DMS53 treated with DMSO at 0.1 percent for 48 hours (cell line): Measurements from ENCODE around the gene ZPBP.
A peak's percentile ranks its signal among the peaks of the same experiment; 100 is the strongest.

Experiments
- DNase-seq: peaks from one replicate; lab custom pipeline; 2025; ENCODE audit not compliant: unreplicated experiment; lab: John Stamatoyannopoulos, UW

Gene ZPBP

DNA sequence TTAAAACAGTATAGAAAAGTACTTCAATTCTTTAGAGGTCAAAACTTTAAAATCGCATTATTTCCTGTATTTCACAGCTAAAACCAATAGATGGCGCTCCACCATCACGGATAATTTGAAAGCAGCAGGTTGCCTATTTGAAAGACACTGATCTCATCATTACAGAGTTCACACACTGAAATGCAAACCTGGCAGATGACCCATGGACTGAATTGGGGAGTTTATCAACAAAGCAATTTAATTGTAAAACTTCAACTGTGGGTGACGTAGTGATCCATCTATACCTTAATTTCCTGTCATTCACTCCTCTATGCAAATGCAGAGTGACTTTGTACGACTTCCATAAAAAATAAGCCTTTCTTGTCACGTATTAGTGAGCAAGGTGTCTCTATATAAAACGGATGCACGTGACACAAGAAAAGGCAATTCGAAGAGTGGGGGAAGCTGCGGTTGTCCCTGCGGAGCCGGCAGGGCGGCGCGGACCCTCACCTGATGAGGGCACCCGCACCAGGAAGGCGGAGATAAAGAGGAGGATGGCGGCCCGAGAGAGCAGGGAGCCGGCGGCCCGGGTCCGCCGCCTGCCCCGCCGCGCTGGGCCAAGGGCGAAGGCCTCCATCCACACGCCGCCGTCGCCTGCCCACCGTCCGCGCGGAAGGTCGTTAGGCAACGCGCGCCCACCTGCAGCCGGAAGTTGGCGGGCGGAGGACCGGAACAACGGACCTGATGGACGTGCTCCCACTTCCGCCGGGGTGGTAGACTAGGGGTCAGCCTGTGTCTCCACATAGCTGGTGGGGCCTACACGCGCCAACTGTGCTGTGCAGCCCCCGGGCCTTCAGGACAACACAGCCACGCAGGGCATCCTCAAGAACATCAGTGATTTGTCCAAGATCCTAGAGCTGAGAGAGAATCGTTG, at the start of gene ZPBP:
Gene ZPBP (minus strand): TSS at position 668 of the 913 bp plus-strand sequence. CDS start 52 bp downstream, at position 616.
- peak; percentile 61 for DNase-seq

DNA sequence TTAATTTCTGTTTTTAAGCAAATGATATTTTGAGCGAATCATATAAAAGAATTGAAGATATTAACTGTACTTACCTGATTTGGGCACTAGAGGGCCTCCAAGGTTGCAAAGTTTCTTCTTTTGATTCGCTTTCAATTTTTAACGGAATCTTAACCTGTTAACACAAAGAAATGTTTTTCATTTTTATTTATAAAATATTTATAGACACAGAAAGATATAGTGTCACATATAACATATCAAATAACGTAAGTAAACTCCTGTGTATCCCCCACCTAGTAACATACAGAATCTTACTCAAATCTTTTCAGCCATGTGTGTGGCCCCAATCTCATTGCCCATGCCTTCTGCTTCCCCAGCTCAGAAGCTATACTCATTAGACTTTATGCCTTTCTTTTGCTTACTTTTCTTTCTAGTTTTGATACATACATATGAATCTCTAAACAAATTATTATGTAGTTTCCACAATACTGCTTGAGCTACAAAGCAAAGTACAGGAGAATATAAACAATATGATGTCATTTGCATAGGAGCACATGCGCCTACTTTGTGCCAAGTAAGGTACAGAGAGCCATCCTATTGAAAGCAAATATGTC, 49.5 kb upstream of the ZPBP start:
- DNase-seq: peak; percentile 10

DNA sequence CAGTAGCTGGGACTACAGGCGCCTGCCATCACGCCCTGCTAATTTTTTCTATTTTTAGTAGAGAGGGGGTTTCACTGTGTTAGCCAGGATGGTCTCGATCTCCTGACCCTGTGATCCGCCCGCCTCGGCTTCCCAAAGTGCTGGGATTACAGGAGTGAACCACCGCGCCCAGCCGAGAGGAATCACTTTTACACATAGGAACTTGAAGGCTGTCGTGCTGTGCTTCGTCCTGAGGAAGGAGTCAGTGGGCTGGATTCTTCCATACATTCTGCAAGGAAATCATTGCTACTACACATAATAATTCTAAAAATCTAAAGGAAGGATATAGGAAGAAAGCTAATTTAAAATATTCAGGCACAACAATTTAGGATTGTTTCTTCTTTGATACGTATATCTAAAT, 48.8 kb upstream of the ZPBP start:
- no peak for DNase-seq

GRCh38 chr7:50141131-50141530, 48.1 kb upstream of the ZPBP start:
- no peak for DNase-seq

DNA sequence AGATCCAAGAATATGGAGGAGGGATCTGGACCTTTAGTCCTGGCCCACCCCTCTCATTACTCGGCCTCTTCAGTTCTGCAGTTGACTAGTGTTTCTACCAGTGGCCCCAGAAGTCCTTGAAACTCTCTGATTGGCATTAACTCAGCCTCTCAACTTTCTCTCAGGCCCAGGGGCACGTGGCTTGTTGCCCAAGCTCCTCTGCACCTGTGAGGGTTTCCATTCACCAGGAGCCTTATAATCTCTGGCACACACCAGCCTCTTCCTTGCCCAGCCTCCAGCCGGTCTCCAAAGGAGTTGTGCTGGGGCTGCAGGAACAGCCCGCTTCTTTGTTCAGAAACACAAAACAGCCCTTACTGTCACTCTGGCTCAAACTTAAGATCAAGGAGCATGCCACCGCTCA, 47.6 kb upstream of the ZPBP start:
- DNase-seq: no peak

DNA sequence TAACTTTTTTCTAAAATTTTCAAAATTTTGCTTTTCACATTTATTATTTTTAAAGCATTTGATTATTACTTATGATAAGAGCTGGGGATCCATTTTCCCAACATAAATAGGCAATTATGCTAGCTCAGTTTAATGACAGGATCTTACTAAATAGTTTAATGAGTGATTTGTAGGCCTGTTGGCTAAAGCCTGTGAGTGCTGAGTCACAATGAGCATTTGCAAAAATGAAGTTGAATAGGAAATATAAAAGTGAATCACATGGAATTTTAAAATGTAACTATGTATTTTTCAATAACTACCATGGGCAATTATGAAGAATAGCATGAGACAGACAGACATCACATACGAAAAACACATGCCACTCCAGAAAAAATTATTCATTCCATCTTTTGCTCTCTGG, 45.1 kb upstream of the ZPBP start:
- DNase-seq: no peak

DNA sequence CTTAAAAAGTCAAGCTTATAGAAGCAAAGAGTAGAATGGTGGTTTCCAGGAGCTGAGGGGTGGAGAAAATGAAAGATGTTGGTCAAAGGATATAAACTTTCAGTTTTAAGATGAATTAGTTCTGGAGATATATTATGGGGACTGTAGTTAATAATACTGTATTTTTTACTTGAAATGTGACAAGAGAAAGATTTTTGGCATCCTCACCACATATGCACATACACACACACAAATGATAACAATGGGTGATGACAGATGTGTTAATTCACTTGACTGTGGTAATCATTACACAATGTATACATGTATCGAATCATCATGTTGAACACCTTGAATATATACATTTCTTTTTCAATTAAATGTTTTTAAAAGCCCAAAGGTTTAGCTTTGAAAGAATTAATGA, 32.7 kb upstream of the ZPBP start:
- no peak for DNase-seq

- DNase-seq: no peak
Observed at GRCh38 chr7:50121286-50121685, 28.2 kb upstream of the ZPBP start.

DNA sequence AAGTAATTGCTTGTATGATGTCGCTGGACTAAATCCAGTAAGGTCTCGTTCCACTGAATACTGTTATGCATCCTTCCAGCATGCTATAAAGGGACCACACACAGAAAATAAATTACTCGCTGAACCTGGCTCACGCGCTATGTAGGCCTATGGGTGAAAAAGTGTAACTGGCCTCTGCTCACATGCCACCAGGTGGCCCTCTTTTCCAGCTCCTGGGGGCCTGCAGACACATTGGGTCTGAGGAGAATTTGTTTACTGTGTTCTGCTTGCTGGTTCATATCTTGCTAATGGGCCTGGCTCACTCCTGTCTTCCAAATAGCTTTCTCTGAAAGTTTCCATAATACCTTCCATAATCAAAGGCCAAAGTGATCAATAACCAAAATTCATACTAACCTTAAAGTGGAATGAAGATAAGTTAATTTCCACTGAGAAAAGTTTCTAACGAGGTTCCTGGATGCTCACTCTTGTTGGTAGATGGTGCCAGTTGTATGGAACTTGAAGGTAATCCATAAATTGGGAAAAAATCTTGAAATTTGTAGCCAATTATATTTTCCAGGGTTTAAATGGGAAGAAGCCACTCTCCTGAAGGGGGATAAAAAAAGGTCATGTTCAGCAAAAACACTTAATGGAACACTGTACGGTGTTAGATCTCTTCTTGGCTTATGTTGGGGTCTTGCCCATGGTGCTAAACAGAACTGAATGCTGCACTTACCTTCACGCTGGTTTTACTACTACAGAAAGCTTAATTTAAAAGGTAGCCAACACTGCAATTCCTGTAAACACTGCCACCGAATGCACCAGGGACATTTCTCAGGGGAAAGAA, 27.0 kb upstream of the ZPBP start:
- no peak for DNase-seq

DNA sequence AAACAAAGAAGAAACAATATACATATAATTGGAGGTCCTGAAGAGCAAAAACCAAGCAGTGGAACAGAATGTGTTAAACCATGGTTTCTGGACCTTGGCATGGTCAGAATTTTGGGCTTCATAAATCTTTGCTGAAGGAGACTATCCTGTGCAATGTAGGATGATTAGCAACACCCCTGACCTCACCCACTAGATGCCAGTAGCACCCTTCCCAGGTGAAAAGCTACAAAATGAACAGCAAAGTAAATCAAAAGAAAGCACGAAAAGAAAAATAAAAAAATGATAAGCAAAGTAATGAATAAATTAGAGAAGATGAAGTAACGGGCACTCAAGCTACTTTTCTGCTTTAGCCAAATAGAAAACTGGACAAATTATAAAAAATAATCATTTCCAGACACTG, 19.2 kb upstream of the ZPBP start:
- DNase-seq: no peak

DNA sequence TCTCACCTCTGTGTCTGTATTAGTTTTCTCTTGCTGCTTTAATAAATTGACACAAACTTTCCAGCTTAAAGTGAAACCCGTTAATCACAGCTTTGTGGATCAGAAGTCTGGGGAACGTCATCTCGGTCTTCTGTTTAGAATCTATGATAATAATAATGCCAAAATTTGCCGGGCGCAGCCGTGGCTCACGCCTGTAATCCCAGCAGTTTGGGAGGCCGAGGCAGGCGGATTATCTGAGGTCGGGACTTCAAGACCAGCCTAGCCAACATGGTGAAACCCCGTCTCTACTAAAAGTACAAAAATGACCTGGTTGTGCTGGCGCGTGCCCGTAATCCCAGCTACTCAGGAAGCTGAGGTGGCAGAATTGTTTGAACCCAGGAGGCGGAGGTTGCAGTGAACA, 8.8 kb upstream of the ZPBP start:
- DNase-seq: no peak

DNA sequence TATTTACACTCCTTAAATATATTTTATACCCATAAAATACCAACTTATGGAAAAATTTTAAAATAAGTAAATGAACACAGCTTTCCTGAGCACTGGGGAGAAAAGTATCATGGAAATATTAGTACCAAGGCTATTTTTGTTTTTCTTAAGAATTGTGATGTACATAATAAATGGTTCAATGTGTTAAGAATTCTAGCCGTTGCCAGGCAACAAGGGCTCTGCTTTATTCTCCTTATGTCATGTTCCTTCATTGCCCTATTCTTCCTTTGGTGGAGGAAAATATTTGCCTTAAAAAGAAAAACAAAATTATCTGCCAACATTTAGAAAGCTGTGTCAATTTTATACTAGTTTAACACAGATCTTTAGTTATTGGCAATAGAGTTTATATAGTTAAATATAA, 2.6 kb upstream of the ZPBP start:
- no peak for DNase-seq

GRCh38 chr7:50088463-50089129, 4.5 kb downstream of the ZPBP start:
- DNase-seq: no peak

GRCh38 chr7:50085344-50085743, 7.7 kb downstream of the ZPBP start:
- no peak for DNase-seq

- no peak for DNase-seq
Observed at GRCh38 chr7:50073093-50073492, 20.0 kb downstream of the ZPBP start.

GRCh38 chr7:50069613-50070012, 23.4 kb downstream of the ZPBP start:
- DNase-seq: no peak

GRCh38 chr7:50068850-50069551, 24.0 kb downstream of the ZPBP start:
- peak; percentile 70 for DNase-seq

DNA sequence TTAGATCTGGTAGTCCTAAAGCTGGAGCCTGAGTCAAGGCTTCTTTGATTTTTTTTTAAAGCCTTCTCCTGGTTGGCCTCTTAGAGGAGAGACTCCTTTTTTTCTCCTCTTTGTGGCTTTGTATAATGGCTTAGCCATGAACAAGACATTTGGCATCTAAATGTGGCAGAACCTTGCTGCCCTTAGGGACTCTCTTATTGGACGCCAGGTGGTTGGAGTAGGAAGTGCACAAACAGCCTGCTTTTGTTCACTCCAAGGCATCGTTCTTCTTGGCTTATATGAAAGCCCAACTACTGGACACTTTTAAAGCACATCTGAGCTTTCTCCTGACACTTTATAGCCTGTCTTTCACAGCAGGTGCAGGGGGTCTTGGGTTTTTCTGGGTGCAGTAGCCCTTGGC, 25.0 kb downstream of the ZPBP start:
- peak; percentile 69 for DNase-seq

DNA sequence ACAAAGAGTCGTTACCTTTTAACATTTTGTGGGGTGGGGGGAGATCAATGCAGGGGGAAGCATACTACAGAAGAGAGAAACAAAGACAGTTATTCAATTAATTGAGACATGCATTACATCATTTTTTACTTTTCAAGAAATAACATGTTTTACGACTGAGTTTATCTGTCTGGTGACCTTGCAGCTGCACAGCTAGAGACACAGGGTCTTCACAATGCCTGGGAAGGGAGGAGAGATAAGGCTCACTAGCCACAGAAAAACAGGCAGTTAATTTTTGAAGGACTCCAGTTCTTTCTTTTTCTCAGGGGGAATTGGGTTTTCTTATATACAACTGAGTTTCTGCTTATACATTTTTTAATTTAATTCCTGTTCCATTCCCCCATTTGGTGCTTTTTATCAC, 30.1 kb downstream of the ZPBP start:
- DNase-seq: no peak

DNA sequence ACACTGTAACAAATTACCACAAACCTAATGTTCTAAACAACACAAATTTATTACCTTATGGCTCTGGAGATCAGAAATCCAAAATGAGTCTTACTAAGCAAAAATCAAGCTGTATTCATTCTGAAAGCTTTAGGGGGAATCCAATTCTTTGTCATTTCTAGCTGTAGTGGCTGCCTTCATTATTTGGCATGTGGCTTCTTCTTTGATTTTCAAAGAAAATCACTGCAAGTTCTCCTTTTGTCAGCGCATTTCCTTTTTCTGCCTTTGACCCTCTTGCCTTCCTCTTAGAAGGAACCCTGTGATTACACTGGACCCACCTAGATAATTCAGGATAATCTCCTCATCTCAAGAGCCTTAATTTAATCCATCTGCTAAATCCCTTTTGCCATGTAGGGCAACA, 36.9 kb downstream of the ZPBP start:
- DNase-seq: no peak

- DNase-seq: no peak
Observed at GRCh38 chr7:50047716-50048115, 45.3 kb downstream of the ZPBP start.
